Natural killer cell treated with Interleukin-12 subunit alpha and Interleukin-12 subunit beta and Interleukin-15 and Interleukin-18, amount 100 ng/mL, for 72 hours (primary cell): ENCODE measurements around the gene SP1. TPM values are rescaled to one million over a fixed set of nuclear protein-coding genes. Genes with fewer than 3 reads are reported as not detected.
A peak's percentile ranks its signal among the peaks of the same experiment; 100 is the strongest.
"Not testable (repeated sequence)": the region's sequence is repeated elsewhere in the genome, so short reads cannot be mapped to it uniquely, and the experiment has no call there.

Experiments used
- ATAC-seq, 2 donors: fragments of 150-1000 bp; cut with Tn5 transposase in 1 of 2; sonication (Bioruptor Pico), chemical (Tn5 transposase) in 1 of 2; 2 replicates each; pipeline ENCODE4 v1.10.0; 2021
- DNase-seq: peaks from one replicate; pipeline ENCODE4 v3.0.0; 2022; ENCODE audit warnings: low spot score
- H3K27ac Mint-ChIP-seq, 2 donors: 1 replicate in 1 of 2; 2 replicates in 1 of 2; pipeline ENCODE4 v1.8.0; 2022; ENCODE audit warnings: mixed read lengths in 2 of 2, mild to moderate bottlenecking in 1 of 2, moderate library complexity in 1 of 2
- H3K27me3 Mint-ChIP-seq, 2 donors: 1 replicate in 1 of 2; 2 replicates in 1 of 2; pipeline ENCODE4 v1.8.0; 2022; ENCODE audit warnings: mixed read lengths in 2 of 2
- H3K36me3 Mint-ChIP-seq: one replicate; pipeline ENCODE4 v1.8.0; 2022; ENCODE audit warnings: mixed read lengths
- H3K4me1 Mint-ChIP-seq, 2 donors: 1 replicate in 1 of 2; 2 replicates in 1 of 2; pipeline ENCODE4 v1.8.0; 2022; ENCODE audit warnings: low read depth in 2 of 2, mixed read lengths in 2 of 2, mild to moderate bottlenecking in 1 of 2
- H3K4me3 Mint-ChIP-seq: one replicate; pipeline ENCODE4 v1.8.0; 2022; ENCODE audit warnings: mixed read lengths
- H3K9me3 Mint-ChIP-seq: 2 replicates; pipeline ENCODE4 v1.8.0; 2022; ENCODE audit warnings: mixed read lengths
- total RNA-seq, 2 donors: library from RNA; stranded (reverse); gene quantifications; one replicate each; pipeline ENCODE4 v1.2.3, GENCODE V29; 2022

The SP1 gene
- 10 to 100 TPM; 56.8 to 68.1 TPM for total RNA-seq

DNA sequence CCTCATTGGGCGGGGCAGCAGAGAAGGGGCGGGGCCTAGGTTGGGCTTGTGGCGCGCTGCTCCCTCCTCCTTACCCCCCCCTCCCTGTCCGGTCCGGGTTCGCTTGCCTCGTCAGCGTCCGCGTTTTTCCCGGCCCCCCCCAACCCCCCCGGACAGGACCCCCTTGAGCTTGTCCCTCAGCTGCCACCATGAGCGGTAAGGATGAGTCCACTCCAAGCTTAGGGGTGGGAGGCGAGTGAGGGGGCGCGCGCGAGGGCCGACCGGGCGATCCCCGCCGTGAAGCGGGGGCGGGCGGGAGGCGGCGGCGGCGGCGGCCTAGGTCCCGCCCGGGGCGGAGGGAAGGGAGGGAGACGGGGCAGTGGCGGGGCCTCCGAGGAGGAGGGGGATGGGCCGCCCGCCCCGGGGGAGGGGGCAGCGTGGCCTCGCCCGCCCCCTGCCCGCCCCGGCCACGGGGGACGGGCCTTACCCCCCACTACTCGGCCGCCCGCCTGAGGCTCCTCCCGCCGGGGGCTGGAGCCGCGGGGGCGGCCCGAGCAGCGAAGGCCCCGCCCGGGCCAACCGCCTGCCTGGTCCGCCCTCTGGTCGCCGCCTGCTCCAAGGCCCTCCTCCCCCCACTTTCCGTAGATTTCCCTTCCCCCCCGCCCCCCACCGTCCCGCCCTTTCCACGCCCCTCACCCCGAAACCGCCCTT lies at the start of gene SP1:
Gene SP1 (plus strand): TSS at position 73 of the 690 bp plus-strand sequence. CDS start 116 bp downstream, at position 189.
- DNase-seq (peak; percentile 93), ATAC-seq (peak; percentile 77 to 78)
- Mint-ChIP-seq H3K27me3 (no peaks in the 10 kb centered on the region), H3K9me3 (no peaks in the 10 kb centered on the region), H3K4me3 (peak within 1 kb of the TSS; percentile 97), H3K36me3 (peaks cover 12% of the 10 kb centered on the region), H3K4me1 (peaks cover 27 to 32% of the 10 kb centered on the region in 2 donors), H3K27ac (peak within 1 kb of the TSS in 1 of 2 donors; percentile 90)

DNA sequence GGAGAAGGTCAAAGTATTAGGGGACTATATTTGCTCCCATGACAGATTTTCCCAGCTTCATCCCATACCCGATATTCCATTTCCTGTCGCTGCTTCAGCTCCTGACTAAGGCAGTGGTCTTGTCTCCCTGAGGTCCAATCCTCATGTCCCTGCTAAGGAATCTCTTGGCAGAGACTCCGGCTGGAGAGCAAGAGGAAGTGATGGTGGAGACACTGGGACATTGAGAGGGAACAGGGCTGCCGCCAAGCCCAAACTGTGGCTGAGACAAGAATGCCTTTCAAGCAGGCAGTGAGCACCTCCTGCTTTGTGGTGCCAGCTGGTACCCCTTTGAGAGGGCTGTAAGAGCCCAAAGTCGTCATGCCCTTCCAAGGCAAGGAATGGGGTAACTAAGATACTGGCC lies 49.3 kb upstream of the SP1 start:
- Mint-ChIP-seq H3K27me3 (peaks cover 12 to 31% of the 10 kb centered on the region in 2 donors), H3K36me3 (no peaks in the 10 kb centered on the region), H3K4me1 (peaks cover 0 to 6% of the 10 kb centered on the region in 2 donors), H3K4me3 (no peak overlapping the region), H3K9me3 (no peaks in the 10 kb centered on the region), H3K27ac (no peak overlapping the region)
- DNase-seq (no peak), ATAC-seq (no peak)

DNA sequence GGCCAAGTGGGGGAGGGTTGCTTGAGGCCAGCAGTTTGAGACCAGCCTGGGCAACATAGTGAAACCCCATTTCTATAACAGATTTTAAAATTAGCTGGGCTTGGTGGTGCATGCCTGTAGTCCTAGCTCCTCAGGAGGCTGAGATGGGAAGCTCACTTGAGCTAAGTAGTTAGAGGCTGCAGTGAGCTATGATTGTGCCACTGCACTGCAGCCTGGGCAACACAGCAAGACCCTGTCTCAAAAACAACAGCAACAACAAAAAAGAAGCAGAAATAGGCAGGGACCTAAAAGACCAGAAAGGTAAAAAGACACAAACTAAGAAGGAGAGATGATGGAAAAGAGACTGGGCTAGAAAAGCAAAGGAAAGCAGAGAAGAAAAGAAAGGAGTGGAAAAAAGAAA lies 47.6 kb upstream of the SP1 start:
- DNase-seq, H3K4me3 Mint-ChIP-seq, H3K27ac Mint-ChIP-seq, H3K36me3 Mint-ChIP-seq, ATAC-seq, H3K4me1 Mint-ChIP-seq, H3K9me3 Mint-ChIP-seq: not testable (repeated sequence)
- H3K27me3 Mint-ChIP-seq, result peaks cover 22 to 42% of the 10 kb centered on the region in 2 donors

DNA sequence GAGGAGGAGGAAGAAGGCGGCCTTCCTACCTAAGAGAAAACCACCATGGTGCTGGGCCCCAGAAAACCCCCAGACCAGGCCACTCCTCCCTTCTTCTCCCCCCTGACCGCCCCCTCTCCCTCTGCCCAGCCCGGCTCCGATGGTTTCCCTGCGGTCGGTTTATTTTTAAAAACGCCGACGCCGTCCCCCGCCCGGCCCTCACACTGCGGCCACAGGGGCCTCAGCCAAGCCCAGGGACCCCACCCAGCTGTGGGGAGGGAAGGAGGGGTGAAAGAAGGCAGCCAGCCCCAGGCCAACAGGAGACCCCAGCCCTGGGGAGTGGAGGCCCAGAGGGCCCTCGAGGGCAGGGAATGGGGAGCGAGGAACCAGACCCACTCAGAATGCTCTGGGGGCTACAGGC lies 47.2 kb upstream of the SP1 start:
- no peak for ATAC-seq
- Mint-ChIP-seq H3K9me3 (no peaks in the 10 kb centered on the region), H3K4me3 (no peak overlapping the region), H3K36me3 (no peaks in the 10 kb centered on the region), H3K4me1 (peaks cover 3 to 5% of the 10 kb centered on the region in 2 donors), H3K27ac (no peak overlapping the region), H3K27me3 (peaks cover 21 to 46% of the 10 kb centered on the region in 2 donors)
- no peak for DNase-seq

DNA sequence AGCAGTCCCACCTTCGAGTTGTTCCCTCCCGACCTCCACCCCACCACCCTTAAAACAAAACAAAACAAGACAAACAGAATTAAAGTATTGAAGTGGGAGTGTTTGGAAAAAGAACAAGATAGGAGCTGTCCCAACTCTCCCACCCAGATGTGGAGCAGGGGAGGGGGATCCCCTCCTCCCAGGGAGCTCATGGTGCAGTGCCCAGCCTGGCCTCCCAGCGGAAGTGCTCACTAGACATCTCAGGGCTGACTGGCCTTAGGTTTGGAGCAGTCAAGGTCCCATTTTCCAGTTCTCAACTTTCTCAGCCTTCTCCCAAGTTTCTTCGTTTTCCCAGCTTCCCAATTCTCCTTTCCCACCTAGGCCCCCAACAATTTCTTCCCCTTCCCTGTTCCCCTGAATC lies 46.7 kb upstream of the SP1 start:
- H3K4me3 Mint-ChIP-seq, result no peak overlapping the region
- H3K27ac Mint-ChIP-seq, result no peak overlapping the region
- H3K9me3 Mint-ChIP-seq, result no peaks in the 10 kb centered on the region

DNA sequence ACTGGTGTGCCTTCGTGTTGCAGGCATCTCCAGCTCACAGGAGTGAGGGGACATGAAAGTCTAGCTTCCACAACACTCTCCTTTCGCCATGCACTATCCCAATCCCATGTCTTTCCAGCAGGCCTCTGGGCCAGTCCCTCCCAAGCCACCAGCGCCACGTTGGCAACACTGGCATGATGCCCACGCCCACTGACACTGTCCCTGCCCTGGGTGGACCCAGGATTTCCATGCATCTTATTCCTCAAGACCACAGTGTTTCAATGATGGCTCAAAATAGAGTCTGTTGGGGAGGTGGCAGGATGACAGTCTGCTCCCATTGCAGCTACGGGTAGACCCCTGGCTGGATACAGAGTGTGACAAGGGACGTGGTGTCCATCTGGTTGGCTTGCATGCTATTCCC lies 46.1 kb upstream of the SP1 start:
- peaks cover 8 to 12% of the 10 kb centered on the region in 2 donors for H3K4me1 Mint-ChIP-seq
- H3K27ac Mint-ChIP-seq, result no peak overlapping the region
- ATAC-seq (no peak), DNase-seq (no peak)
- H3K4me3 Mint-ChIP-seq, result no peak overlapping the region
- H3K9me3 Mint-ChIP-seq, result no peaks in the 10 kb centered on the region
- no peaks in the 10 kb centered on the region for H3K36me3 Mint-ChIP-seq
- peaks cover 22 to 55% of the 10 kb centered on the region in 2 donors for H3K27me3 Mint-ChIP-seq

More for the DNA sequence above, 46.7 kb upstream of the SP1 start:
- Mint-ChIP-seq H3K4me1 (peaks cover 8 to 10% of the 10 kb centered on the region in 2 donors), H3K36me3 (no peaks in the 10 kb centered on the region), H3K27me3 (peaks cover 22 to 52% of the 10 kb centered on the region in 2 donors)
- no peak for DNase-seq
- ATAC-seq, result no peak

DNA sequence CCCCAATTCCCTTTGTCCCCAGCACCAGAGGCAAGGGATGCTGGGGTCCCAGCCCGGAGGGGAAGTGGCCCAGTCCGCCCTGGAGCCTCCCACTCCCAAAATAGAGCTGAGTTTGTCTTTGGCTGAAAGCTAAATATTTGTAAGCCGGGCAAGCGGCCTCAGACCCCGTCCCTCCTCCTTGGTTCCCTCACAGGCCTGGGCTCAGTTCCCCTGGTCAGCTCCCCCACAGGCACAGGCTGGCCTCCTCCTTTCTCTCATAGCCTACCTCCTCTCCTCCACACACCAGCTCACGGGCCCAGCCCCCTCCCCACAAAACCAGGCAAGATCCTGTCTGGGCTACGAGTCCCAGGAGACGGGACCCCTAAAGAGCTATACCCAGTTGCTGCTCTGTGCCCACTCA lies 45.2 kb upstream of the SP1 start:
- Mint-ChIP-seq H3K4me3 (no peak overlapping the region), H3K4me1 (peaks cover 8 to 12% of the 10 kb centered on the region in 2 donors), H3K27me3 (peaks cover 20 to 49% of the 10 kb centered on the region in 2 donors), H3K9me3 (no peaks in the 10 kb centered on the region), H3K27ac (no peak overlapping the region), H3K36me3 (no peaks in the 10 kb centered on the region)
- ATAC-seq (no peak), DNase-seq (no peak)

DNA sequence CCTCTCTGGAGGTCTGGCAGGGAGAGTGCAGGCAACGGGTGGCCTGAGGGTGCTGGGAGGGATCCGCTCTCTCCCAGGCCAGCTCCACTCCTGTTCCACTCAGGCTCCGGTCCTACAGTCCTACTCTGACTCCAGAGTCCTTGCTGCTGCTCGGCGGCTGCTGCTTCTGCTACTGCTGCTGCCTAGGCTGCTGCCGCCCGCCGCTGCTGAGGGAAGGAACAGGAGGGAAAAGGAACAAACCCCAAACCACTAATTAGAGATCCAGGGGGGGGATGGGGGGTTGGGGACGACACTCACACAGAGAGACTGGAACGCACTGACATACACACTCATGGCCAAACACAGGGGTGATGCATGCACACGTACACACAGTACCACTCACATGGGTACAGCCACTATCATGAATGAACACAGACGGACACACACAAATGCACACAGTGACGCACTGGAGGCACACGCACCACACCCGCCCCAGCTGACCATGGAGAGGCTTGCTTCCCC lies 43.7 kb upstream of the SP1 start, which contains the start of gene SP7:
Gene SP7 (minus strand): TSS at position 174 of the 501 bp plus-strand sequence. CDS start 708 bp downstream, outside the sequence.
- peaks cover 21 to 57% of the 10 kb centered on the region in 2 donors for H3K27me3 Mint-ChIP-seq
- H3K9me3 Mint-ChIP-seq, result no peaks in the 10 kb centered on the region
- H3K27ac Mint-ChIP-seq, result no peak within 1 kb of the TSS
- ATAC-seq (peak in 1 of 2 donors; percentile 5), DNase-seq (no peak)
- H3K36me3 Mint-ChIP-seq, result no peaks in the 10 kb centered on the region
- no peak within 1 kb of the TSS for H3K4me3 Mint-ChIP-seq
- H3K4me1 Mint-ChIP-seq, result peaks cover 8 to 12% of the 10 kb centered on the region in 2 donors

DNA sequence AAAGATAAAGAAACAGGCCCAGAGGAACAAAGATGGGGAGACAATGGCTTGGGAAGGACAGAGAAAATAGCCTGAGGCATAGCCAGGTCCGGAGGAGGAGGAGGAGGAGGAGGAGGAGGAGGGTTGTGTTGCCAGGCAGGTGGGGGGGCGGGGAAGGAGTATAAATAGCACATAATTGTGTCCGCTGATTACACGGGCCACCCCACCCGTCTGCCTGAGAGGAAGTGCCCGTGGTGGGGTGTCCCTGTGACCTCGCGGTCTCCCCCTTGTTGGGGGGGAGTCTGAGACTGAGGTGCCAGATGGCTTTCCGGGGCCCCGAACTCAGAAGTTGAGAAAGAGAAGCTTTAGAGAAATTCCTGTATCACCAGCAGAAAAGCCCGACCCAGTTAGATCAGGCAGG lies 42.0 kb upstream of the SP1 start:
- no peak for ATAC-seq
- H3K4me3 Mint-ChIP-seq, result no peak overlapping the region

DNA sequence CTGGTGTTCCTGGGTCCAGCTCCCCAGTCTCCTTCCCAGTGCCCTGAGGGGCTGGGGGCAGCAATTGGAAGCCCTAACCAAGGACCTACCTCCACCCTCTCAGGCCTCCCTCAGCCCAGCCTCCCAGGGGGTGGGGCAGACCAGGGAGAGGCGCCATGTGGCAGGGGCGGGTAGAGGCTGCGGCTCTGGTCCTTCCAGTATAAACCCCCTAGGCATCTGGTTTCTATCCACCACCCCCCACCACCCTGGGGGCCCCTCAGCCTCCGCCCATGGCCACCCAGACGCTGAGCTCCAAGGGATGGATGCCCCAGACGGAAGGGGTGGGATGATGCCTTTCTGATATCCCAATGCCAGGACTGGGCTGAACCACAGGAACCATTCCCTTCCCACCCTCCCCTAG lies 41.1 kb upstream of the SP1 start:
- H3K27me3 Mint-ChIP-seq, result peaks cover 19 to 47% of the 10 kb centered on the region in 2 donors
- H3K4me1 Mint-ChIP-seq, result peaks cover 8 to 16% of the 10 kb centered on the region in 2 donors
- no peak for ATAC-seq
- DNase-seq, result no peak
- H3K36me3 Mint-ChIP-seq, result no peaks in the 10 kb centered on the region
- H3K27ac Mint-ChIP-seq, result no peak overlapping the region
- no peak overlapping the region for H3K4me3 Mint-ChIP-seq
- H3K9me3 Mint-ChIP-seq, result no peaks in the 10 kb centered on the region

More for the DNA sequence above, 42.0 kb upstream of the SP1 start:
- no peaks in the 10 kb centered on the region for H3K9me3 Mint-ChIP-seq
- peaks cover 8 to 12% of the 10 kb centered on the region in 2 donors for H3K4me1 Mint-ChIP-seq
- H3K27me3 Mint-ChIP-seq, result peaks cover 19 to 49% of the 10 kb centered on the region in 2 donors
- no peaks in the 10 kb centered on the region for H3K36me3 Mint-ChIP-seq
- no peak overlapping the region for H3K27ac Mint-ChIP-seq
- no peak for DNase-seq

DNA sequence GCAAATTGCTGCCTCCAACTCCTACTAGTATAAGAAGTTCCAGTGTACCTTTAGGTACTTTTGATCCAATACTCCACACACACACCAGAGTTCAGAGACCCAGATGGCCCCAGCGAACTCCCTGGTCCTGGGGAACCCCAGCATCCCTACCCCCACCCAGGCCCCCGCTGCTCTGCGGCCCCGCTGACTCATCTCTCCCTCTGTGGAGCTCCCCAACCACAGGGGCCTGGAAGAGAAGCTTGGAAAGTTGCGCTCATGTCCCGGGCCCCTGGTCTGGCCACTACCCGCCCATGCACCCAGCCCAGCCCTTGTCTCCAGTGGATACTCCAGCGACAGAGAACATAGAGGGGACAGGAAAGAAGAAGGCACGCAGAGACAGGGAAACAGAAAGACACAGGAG lies 39.6 kb upstream of the SP1 start:
- Mint-ChIP-seq H3K4me3 (no peak overlapping the region), H3K27ac (no peak overlapping the region), H3K36me3 (no peaks in the 10 kb centered on the region), H3K9me3 (no peaks in the 10 kb centered on the region), H3K4me1 (peaks cover 19 to 27% of the 10 kb centered on the region in 2 donors), H3K27me3 (peaks cover 17 to 32% of the 10 kb centered on the region in 2 donors)
- ATAC-seq, result no peak
- DNase-seq, result no peak

DNA sequence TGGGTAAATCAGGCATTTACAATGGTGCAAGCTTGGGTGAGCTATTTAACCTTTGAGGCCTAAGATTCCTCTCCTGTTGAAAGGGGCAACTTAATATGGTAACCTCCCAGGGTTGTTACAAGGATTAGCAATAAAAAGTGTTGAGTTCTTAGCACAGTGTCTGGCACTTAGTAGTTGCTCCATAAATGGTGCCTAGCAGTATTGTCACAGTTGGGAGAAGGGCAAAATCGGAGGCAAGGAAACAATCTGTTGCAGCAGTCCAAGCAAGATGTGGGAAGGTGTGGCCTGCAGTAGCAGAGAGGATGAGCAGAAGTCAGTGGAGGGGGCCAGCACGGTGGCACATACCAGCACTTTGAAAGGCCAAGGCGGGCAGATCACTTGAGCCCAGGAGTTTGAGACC lies 36.5 kb upstream of the SP1 start:
- DNase-seq (no peak), ATAC-seq (no peak)
- Mint-ChIP-seq H3K4me1 (peaks cover 12 to 18% of the 10 kb centered on the region in 2 donors), H3K4me3 (peak overlapping the region; percentile 35), H3K27ac (peak overlapping the region in 1 of 2 donors; percentile 11), H3K9me3 (no peaks in the 10 kb centered on the region), H3K36me3 (no peaks in the 10 kb centered on the region), H3K27me3 (peaks cover 3 to 9% of the 10 kb centered on the region in 2 donors)

DNA sequence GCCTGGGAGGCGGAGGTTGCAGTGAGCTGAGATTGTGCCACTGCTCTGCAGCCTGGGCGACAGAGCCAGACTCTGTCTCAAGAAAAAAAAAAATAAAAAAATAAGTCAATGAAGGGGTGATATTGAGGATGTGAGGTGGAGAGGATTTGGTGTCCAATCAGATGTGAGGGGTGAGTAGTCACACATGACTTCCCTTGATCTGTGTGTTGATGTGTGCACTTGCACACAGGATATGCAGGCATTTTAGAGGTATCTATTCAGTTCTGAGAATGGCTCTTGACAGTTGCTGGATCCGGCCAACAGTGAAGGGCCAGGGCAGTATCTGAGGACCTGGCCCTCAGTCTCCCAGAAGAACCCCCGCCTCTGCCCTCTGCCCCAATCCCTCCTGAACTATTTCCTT lies 36.0 kb upstream of the SP1 start:
- Mint-ChIP-seq H3K4me1 (peaks cover 12 to 18% of the 10 kb centered on the region in 2 donors), H3K27ac (peak overlapping the region in 1 of 2 donors; percentile 64), H3K36me3 (no peaks in the 10 kb centered on the region), H3K4me3 (peak overlapping the region; percentile 35), H3K9me3 (no peaks in the 10 kb centered on the region), H3K27me3 (peaks cover 3 to 8% of the 10 kb centered on the region in 2 donors)
- DNase-seq (no peak), ATAC-seq (no peak)

DNA sequence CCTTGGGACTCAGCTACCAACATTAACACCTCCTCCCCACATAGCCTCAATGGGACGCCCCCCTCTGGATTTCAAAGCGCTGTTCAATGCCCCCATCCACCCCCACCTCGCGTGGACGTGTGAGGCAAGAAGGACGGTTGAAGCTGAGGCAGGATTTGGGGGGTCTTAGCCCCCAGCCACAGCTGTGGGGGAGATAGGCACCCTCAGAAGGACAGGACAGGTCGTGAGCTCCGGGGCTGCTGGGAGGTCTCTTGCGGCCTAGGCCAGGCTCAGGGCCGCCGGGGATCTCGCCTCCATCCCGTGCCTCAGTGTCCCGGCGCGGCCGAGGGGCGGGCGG lies 35.5 kb upstream of the SP1 start:
- peak overlapping the region; percentile 35 for H3K4me3 Mint-ChIP-seq
- peaks cover 3 to 8% of the 10 kb centered on the region in 2 donors for H3K27me3 Mint-ChIP-seq
- peak overlapping the region in 1 of 2 donors; percentile 64 for H3K27ac Mint-ChIP-seq
- ATAC-seq (no peak), DNase-seq (no peak)
- H3K4me1 Mint-ChIP-seq, result peaks cover 12 to 18% of the 10 kb centered on the region in 2 donors
- H3K36me3 Mint-ChIP-seq, result no peaks in the 10 kb centered on the region
- H3K9me3 Mint-ChIP-seq, result no peaks in the 10 kb centered on the region
